Heart left ventricle (tissue), 16 donors: ENCODE measurements around the gene COL11A1. TPM values are rescaled to one million over a fixed set of nuclear protein-coding genes. Genes with fewer than 3 reads are reported as not detected.
"Not testable (repeated sequence)": the region's sequence is repeated elsewhere in the genome, so short reads cannot be mapped to it uniquely, and the experiment has no call there.

Experiments
- ATAC-seq, 4 donors: fragments of 200-7000 bp; cut with Tn5 transposase; one replicate each; pipeline ENCODE4 v1.9.1; 2020 to 2022; ENCODE audit warnings: moderate library complexity in 4 of 4, mild to moderate bottlenecking in 3 of 4, moderate number of reproducible peaks in 1 of 4
- DNase-seq, 5 donors: peaks; one replicate each; pipeline ENCODE4 v3.0.0-alpha.2; 2020
- H3K27ac ChIP-seq, 12 donors: fragments of 200-600 bp; sonication (generic) in 4 of 12; one replicate each; pipeline versions ENCODE4 v1.5.0 to v1.8.0; 2016 to 2022; ENCODE audit warnings: mild to moderate bottlenecking in 2 of 12
- H3K27me3 ChIP-seq, 9 donors: fragments of 200-600 bp; sonication (generic) in 2 of 9; one replicate each; pipeline versions ENCODE4 v1.5.1 to v1.8.0; 2016 to 2022; ENCODE audit warnings: mild to moderate bottlenecking in 3 of 9
- H3K36me3 ChIP-seq, 9 donors: fragments of 200-600 bp; sonication (generic) in 2 of 9; one replicate each; pipeline versions ENCODE4 v1.5.0 to v1.8.0; 2018 to 2022; ENCODE audit warnings: mild to moderate bottlenecking in 2 of 9
- H3K4me1 ChIP-seq, 12 donors: fragments of 200-600 bp; sonication (generic) in 4 of 12; one replicate each; pipeline versions ENCODE4 v1.5.0 to v1.8.0; 2016 to 2022; ENCODE audit warnings: mild to moderate bottlenecking in 3 of 12
- H3K4me3 ChIP-seq, 12 donors: fragments of 200-600 bp; sonication (generic) in 4 of 12; one replicate each; pipeline versions ENCODE4 v1.5.0 to v1.8.0; 2017 to 2022; ENCODE audit warnings: mild to moderate bottlenecking in 9 of 12, moderate library complexity in 4 of 12
- H3K9me3 ChIP-seq, 12 donors: fragments of 200-600 bp; sonication (generic) in 4 of 12; one replicate each; pipeline versions ENCODE4 v1.5.0 to v1.8.0; 2016 to 2022; ENCODE audit warnings: mild to moderate bottlenecking in 1 of 12
- POLR2A ChIP-seq, 2 donors: fragments of 450-650 bp; IDR thresholded peaks; one replicate each; pipeline ENCODE4 v1.6.1; 2017; ENCODE audit warnings: antibody characterized with exemption in 2 of 2, mild to moderate bottlenecking in 2 of 2, moderate library complexity in 2 of 2
- WGBS, 4 donors: extraction: QIAGEN DNeasy Blood & Tissue Kit in 2 of 4; methylation state at CpG; one replicate each; pipeline versions ENCODE4 v1.1.5 to v1.1.7; 2013 to 2018; 5-methylcytosine and 5-hydroxymethylcytosine counted together
- intact Hi-C, 10 donors: fragments of 100-400 bp; cut with DNase I; formaldehyde crosslinking; loops; one replicate each; pipeline versions ENCODE4 v1.11.1 to v1.14.2; 2022
- polyA plus RNA-seq, 2 donors: library from polyadenylated mRNA; stranded (reverse); fragments of 200-250 nt; gene quantifications; one replicate each; pipeline ENCODE4 v1.2.3, GENCODE V29; 2013
- total RNA-seq, 9 donors: library from RNA; depleted of rRNA in 2 of 9; stranded (reverse); fragments of >200 nt in 2 of 9; fragmentation: NEBNext Ultra II Directional in 3 of 9; extraction: Animal tissue kit (Norgen Biotek cat#: 25700) in 3 of 9; gene quantifications; one replicate each; pipeline versions ENCODE4 v1.1.0 to v1.2.4, GENCODE V29; 2016 to 2023
- TF ChIP-seq, protein P1 (sequence below), 12 donors: fragments of 200-600 bp; sonication (generic) in 4 of 12; IDR thresholded peaks; one replicate each; pipeline versions ENCODE4 v1.5.0 to v1.8.0; 2018 to 2022; ENCODE audit warnings: antibody characterized with exemption in 12 of 12, mild to moderate bottlenecking in 5 of 12
- donor health status: ischemic (EF 13 %, LVEDD 7.1; RV severe dilation, severe dysfunction).
- donor health status: healthy with polysubstance abuse.
- donor health status: DM: no; HTN: yes; CAD: no.
- donor health status: DM: no; HTN: no; CAD: no.
- donor health status: ischemic (EF 25% LVEDD 6.9; RV normal size, moderate dysfunction).
- donor health status: ischemic (EF 25% LVEDD 5.7; RV mildly dilated, moderate dysfunction).
- donor health status: healthy.
- donor health status: DM: yes; HTN: yes; CAD: no.
- donor health status: ischemic (EF 35%, LVEDD 5.7; RV mildly dilated, moderate dysfunction).
- donor health status: nonischemic (EF 11% LVEDD 7.7; RV severe dilation, severe dysfunction).
- donor health status: DM: yes; HTN: yes; CAD: no.
- donor health status: PGD.
- donor health status: ischemic (EF 29% LVEDD 5.4; RV normal size, mild dysfunction).
- donor health status: nonischemic (EF 23%, LVEDD 6.1; RV moderate dilation, normal function).

The COL11A1 gene
- total and polyA plus RNA-seq, 11 donors = 0.05 TPM; not detected in 10

GRCh38 chr1:102837551-102837950 lies 270.8 kb downstream of the COL11A1 start:
- TF ChIP-seq POLR2A (IDR thresholded peaks at IDR 0.05) = no peak
- TF ChIP-seq, protein P1, sequence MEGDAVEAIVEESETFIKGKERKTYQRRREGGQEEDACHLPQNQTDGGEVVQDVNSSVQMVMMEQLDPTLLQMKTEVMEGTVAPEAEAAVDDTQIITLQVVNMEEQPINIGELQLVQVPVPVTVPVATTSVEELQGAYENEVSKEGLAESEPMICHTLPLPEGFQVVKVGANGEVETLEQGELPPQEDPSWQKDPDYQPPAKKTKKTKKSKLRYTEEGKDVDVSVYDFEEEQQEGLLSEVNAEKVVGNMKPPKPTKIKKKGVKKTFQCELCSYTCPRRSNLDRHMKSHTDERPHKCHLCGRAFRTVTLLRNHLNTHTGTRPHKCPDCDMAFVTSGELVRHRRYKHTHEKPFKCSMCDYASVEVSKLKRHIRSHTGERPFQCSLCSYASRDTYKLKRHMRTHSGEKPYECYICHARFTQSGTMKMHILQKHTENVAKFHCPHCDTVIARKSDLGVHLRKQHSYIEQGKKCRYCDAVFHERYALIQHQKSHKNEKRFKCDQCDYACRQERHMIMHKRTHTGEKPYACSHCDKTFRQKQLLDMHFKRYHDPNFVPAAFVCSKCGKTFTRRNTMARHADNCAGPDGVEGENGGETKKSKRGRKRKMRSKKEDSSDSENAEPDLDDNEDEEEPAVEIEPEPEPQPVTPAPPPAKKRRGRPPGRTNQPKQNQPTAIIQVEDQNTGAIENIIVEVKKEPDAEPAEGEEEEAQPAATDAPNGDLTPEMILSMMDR (IDR thresholded peaks at IDR 0.05) = no peak
- 80 to 88% (median 84%) methylated on average over 1 of the region's 1 CpG for WGBS, 4 donors
- no peak for DNase-seq
- Histone ChIP-seq H3K4me1 (no peaks in the 10 kb centered on the region), H3K9me3 (peaks cover 0 to 17% (median 0%) of the 10 kb centered on the region in 12 donors), H3K36me3 (no peaks in the 10 kb centered on the region), H3K27me3 (no peaks in the 10 kb centered on the region), H3K4me3 (no peak overlapping the region), H3K27ac (no peak overlapping the region)
- intact Hi-C loops = no loop called here
- no peak for ATAC-seq

- TF ChIP-seq POLR2A (IDR thresholded peaks at IDR 0.05) = no peak
- TF ChIP-seq, protein P1 (IDR thresholded peaks at IDR 0.05) = no peak
- no peaks in the 10 kb centered on the region for H3K36me3 ChIP-seq
- intact Hi-C loops = no loop called here
- ATAC-seq = no peak
- WGBS, 4 donors = 58 to 75% (median 66%) methylated on average over 2 of the region's 2 CpGs
- no peaks in the 10 kb centered on the region for H3K4me1 ChIP-seq
- peaks cover 0 to 21% (median 0%) of the 10 kb centered on the region in 12 donors for H3K9me3 ChIP-seq
- H3K4me3 ChIP-seq = no peak overlapping the region
- DNase-seq = no peak
- no peak overlapping the region for H3K27ac ChIP-seq
- H3K27me3 ChIP-seq = no peaks in the 10 kb centered on the region
Observed at GRCh38 chr1:102836991-102837390, 271.3 kb downstream of the COL11A1 start.

DNA sequence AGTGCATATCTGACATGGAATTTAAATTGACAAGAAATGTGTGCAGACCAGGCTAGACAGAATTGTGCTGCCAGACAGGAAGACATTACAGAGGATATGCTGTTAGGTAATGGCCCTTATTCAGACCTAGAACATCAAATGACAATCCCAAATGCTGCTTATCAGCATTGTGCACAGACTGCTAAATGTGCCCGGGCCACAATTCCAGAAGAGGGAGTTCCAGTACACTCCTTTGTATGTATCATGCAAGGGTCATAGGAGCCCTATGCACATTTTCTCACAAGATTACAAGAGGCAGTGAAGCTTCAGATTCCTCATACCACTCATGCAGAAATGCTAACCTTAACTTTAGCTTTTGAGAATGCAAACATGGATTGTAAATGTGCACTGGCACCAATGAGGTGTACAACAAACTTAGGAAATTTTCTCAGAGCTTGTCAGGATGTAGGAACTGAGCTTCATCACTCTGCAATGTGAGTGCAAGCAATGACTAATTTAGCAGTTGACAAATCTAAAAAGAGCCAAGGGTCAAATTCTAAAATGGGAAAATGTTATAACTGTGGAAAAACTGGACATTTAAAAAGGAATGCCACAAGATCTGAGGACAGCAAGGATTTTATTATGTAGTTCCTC lies 273.5 kb downstream of the COL11A1 start:
- no peaks in the 10 kb centered on the region for H3K27me3 ChIP-seq

DNA sequence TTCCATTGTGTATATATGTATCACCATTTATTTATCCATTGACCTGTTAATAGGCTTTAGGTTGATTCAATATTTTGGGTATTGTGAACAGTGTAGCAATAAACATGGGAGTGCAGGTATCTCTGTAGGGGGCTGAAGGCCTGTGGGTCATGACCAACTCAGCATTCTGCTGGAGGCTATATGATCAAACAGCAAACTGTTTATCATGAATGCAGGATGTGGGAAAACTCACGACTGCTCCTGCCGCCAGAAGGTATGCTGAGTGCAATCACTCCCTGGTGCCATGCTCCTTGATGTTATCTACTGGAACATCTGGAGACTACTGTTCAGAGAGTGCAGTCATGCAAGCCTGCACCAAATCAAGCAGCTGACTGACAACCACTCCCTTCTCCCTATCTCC lies 275.2 kb downstream of the COL11A1 start:
- ATAC-seq = no peak
- Histone ChIP-seq H3K36me3 (no peaks in the 10 kb centered on the region), H3K9me3 (peaks cover 0 to 27% (median 0%) of the 10 kb centered on the region in 12 donors), H3K27ac (no peak overlapping the region), H3K4me1 (no peaks in the 10 kb centered on the region), H3K4me3 (no peak overlapping the region), H3K27me3 (no peaks in the 10 kb centered on the region)
- WGBS, 4 donors = 48 to 78% (median 59%) methylated on average over 2 of the region's 2 CpGs
- no peak for DNase-seq
- intact Hi-C loops = no loop called here
- no peak for TF ChIP-seq POLR2A (IDR thresholded peaks at IDR 0.05)
- TF ChIP-seq, protein P1 (IDR thresholded peaks at IDR 0.05) = no peak

More for the DNA sequence above, 273.5 kb downstream of the COL11A1 start:
- H3K36me3 ChIP-seq = no peaks in the 10 kb centered on the region
- no peak overlapping the region for H3K4me3 ChIP-seq
- ATAC-seq = no peak
- intact Hi-C loops = no loop called here
- 50 to 86% (median 72%) methylated on average over 1 of the region's 1 CpG for WGBS, 4 donors
- H3K27ac ChIP-seq = no peak overlapping the region
- H3K4me1 ChIP-seq = no peaks in the 10 kb centered on the region
- TF ChIP-seq, protein P1 (IDR thresholded peaks at IDR 0.05) = no peak
- no peak for TF ChIP-seq POLR2A (IDR thresholded peaks at IDR 0.05)
- DNase-seq = no peak
- peaks cover 0 to 27% (median 0%) of the 10 kb centered on the region in 12 donors for H3K9me3 ChIP-seq

GRCh38 chr1:102826706-102827105 lies 281.6 kb downstream of the COL11A1 start:
- H3K27ac ChIP-seq, H3K4me3 ChIP-seq, H3K36me3 ChIP-seq, intact Hi-C loops, DNase-seq, ATAC-seq, H3K27me3 ChIP-seq, H3K4me1 ChIP-seq: not testable (repeated sequence)
- 75 to 79% (median 79%) methylated on average over 9 of the region's 9 CpGs for WGBS, 4 donors
- peaks cover 0 to 12% (median 0%) of the 10 kb centered on the region in 12 donors for H3K9me3 ChIP-seq
